Panc1 (cell line): ENCODE measurements around the gene LY6G6C.

ENCODE experiments used
- CTCF ChIP-seq: fragments of 450-650 bp; IDR thresholded peaks from 2 replicates; pipeline ENCODE4 v1.5.1; 2017; ENCODE audit warnings: mild to moderate bottlenecking
- POLR2AphosphoS5 ChIP-seq: IDR thresholded peaks from 2 replicates; pipeline ENCODE4 v1.6.1; 2012; ENCODE audit warnings: mild to moderate bottlenecking, low read depth, low read length, moderate library complexity
- REST ChIP-seq, 2 experiments: IDR thresholded peaks; 2 replicates each; pipeline ENCODE4 v1.6.1; 2011 to 2012; ENCODE audit warnings: low read depth in 2 of 2, control low read depth in 1 of 2, low read length in 1 of 2, mild to moderate bottlenecking in 1 of 2, moderate library complexity in 1 of 2; ENCODE audit not compliant: insufficient read depth in 1 of 2
- SIN3A ChIP-seq: IDR thresholded peaks from 2 replicates; pipeline ENCODE4 v1.6.1; 2012; ENCODE audit warnings: low read depth, mild to moderate bottlenecking, low read length, moderate library complexity, borderline replicate concordance; ENCODE audit not compliant: insufficient read depth
- TCF7L2 ChIP-seq: IDR thresholded peaks from 2 replicates; pipeline ENCODE4 v1.6.1; 2011; ENCODE audit warnings: mild to moderate bottlenecking, low read depth, low read length, inconsistent platforms

GRCh38 chr6:31734821-31735406, 13.4 kb upstream of the LY6G6C start:
- no peak for TF ChIP-seq CTCF
- no peak for TF ChIP-seq REST (IDR thresholded peaks at IDR 0.05; ENCODE audit: insufficient read depth in 1 of 2, low read depth in 2 of 2, low read length in 1 of 2)
- no peak for TF ChIP-seq SIN3A
- no peak for TF ChIP-seq POLR2AphosphoS5
- no peak for TF ChIP-seq TCF7L2
